Measurements from ENCODE around the gene ASTN1.

ASTN1 gene

DNA sequence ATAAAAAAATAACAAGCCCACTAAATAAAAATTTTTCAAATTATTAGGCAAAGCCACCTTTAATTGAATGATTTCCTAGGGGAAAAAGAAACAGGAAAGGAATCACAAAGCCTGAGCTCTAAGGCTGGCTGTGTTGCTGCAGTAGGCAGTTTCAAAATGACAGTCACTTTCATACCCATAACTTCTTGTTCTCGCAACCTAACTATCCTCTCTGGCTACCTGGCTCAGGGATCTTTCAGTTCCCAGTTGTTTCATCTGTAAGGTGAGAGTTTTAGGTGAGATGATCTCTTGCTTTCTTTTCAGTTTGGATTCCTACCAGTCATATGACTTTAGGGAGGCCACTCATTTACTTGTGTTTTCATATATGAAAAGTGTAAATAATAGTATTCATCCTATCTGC is 226.1 kb downstream of the ASTN1 start:
- H3K9me3 Mint-ChIP-seq, result peaks cover 3% of the 10 kb centered on the region
- no peaks in the 10 kb centered on the region for H3K4me1 Mint-ChIP-seq (ENCODE audit: low read depth)
- H3K36me3 Mint-ChIP-seq (ENCODE audit: low read depth), result no peaks in the 10 kb centered on the region
- H3K27me3 Mint-ChIP-seq, result no peaks in the 10 kb centered on the region
- H3K27ac Mint-ChIP-seq, result no peak overlapping the region
- no peak overlapping the region for H3K4me3 Mint-ChIP-seq

DNA sequence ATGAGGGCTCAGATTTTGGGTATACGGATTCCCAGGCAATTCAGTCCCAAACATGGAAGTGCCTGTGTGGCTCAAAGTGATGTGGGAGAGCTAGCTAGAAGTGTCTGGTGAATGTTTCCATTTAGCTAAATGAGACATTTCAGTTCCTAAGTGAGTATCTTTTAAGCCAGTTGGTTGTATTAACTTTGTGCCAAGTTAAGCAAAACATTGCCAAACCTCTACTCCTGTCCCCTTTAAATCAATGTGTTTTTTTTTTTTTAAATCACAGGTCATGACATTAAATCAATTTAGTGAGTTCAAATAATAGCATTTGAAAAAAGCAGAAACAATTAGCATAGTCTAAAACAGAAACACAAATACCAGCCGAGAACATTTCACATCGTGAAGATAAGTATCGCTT is 230.1 kb downstream of the ASTN1 start:
- Mint-ChIP-seq H3K27me3 (no peaks in the 10 kb centered on the region), H3K4me3 (no peak overlapping the region), H3K4me1 (ENCODE audit: low read depth) (no peaks in the 10 kb centered on the region), H3K9me3 (peaks cover 7% of the 10 kb centered on the region), H3K27ac (no peak overlapping the region), H3K36me3 (ENCODE audit: low read depth) (no peaks in the 10 kb centered on the region)

DNA sequence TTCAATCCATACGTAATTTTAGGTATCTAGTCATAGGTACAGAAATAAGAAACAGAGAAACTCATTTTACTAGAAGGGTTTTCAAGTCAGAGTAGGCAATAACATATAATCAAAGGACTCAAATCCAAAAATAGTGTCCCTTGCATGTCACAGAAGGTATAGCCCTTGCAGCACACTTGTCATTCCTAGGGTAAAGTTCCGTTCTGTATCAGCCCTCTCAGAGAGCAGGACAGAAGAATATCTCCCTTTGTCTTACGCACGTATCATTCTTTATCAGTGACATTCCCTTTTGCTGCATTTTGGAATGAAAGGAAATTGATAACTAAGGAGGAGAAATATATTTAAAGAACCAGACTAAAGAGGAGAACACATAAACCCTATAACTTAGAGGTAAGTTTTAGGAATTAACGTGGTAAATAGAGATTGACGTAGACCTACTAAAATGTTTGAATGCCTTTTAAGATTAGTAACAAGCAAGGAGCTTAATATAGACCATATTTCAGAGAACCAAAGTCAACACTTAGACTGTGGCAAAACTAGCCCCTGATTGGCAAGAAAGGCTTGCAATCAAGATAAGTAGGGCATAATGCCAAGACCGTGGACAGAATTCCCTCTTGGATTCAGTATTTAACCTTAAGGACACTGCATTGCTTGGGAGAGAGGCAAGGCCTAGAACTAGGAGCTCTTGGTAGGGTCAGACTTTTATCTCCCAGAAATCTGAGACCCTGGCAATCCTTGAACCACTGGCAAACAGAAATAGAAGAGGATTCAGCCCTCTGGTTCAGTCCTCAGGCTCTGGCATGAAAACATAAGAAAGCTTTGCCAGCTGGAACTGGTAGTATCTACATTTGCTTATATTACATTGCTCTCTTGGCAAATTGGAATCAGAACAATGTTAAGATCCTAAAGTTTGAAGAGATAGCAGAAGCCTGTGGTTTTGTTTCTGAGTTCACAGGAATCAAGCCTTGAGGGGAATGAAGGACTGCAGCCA is 232.1 kb downstream of the ASTN1 start:
- H3K27ac Mint-ChIP-seq, result no peak overlapping the region
- no peaks in the 10 kb centered on the region for H3K4me1 Mint-ChIP-seq (ENCODE audit: low read depth)
- H3K36me3 Mint-ChIP-seq (ENCODE audit: low read depth), result no peaks in the 10 kb centered on the region
- no peaks in the 10 kb centered on the region for H3K27me3 Mint-ChIP-seq
- H3K4me3 Mint-ChIP-seq, result no peak overlapping the region
- H3K9me3 Mint-ChIP-seq, result peaks cover 7% of the 10 kb centered on the region

DNA sequence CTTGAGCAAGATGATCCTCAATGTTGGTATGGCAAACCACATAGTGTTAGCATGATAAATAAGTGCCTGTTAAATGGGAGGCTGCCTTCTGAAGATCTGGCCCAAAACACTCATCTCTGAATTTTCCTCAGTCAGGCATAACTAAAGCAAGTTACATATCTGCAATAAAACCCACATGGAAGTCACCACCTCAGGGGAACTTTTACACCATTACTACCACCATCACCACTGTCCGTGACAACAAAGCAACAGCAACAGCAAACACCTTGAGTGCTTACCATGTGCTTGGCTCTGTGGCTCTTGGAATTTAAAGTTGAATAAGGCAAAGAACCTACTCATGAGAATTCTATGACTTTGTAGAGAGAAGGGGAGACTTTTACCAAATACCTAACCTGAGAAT is 233.0 kb downstream of the ASTN1 start:
- no peaks in the 10 kb centered on the region for H3K4me1 Mint-ChIP-seq (ENCODE audit: low read depth)
- H3K9me3 Mint-ChIP-seq, result peaks cover 4% of the 10 kb centered on the region
- H3K4me3 Mint-ChIP-seq, result no peak overlapping the region
- H3K27me3 Mint-ChIP-seq, result peaks cover 4% of the 10 kb centered on the region
- no peak overlapping the region for H3K27ac Mint-ChIP-seq
- no peaks in the 10 kb centered on the region for H3K36me3 Mint-ChIP-seq (ENCODE audit: low read depth)

DNA sequence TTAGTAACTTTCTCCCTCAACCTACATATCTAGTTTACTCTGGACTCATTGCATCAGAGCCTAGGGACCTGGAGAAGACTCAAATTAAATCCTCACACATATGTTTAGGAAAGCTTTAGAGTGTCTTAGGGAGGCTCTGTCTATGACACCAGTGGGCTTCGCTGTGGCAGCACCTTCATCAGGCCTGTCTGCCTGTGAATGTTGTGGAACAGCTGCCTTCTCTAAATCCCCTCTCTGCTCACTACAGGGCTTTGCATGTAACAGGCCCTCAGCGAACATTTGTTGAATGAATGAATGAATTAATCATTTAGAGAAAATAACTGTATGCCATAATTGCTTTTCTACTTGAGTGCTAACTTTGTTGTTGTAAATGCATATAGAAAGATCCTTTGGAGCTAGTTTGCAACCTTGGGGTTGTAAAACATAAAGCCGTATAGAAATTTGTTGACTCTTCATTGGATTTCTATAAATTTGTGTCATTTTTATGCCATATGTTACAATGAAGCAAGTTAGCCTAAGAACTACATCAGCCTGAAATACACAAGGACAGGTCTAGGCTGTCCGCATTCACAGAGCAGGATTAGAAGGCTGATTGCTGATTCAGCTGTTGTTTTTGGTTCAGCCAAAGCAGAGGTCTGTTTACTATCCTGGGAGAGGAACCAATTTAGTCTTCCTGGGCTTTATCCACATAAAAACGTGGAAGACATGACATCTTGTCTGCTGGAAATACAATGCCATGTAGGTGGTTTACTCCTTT is 238.0 kb downstream of the ASTN1 start:
- peaks cover 4% of the 10 kb centered on the region for H3K27me3 Mint-ChIP-seq
- H3K4me3 Mint-ChIP-seq, result no peak overlapping the region
- no peak overlapping the region for H3K27ac Mint-ChIP-seq
- H3K4me1 Mint-ChIP-seq (ENCODE audit: low read depth), result no peaks in the 10 kb centered on the region
- peaks cover 7% of the 10 kb centered on the region for H3K9me3 Mint-ChIP-seq
- no peaks in the 10 kb centered on the region for H3K36me3 Mint-ChIP-seq (ENCODE audit: low read depth)

DNA sequence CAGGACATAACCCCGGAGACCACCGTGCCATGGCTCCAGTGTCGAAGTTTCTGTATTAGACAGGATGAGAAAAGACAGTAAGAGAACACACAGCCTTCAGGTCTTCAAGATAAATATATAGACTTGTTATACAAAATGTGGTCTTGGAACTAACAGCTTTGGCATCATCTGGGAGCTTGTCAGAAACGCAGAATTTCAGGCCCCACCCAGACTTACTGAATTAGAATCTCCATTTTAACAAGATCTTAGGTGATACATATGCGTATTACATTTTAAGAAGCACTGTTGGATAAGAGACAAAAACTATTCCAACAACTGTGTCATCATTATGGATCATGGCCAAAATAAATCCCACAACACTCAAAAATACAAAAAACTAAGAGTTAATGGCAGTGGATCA is 239.3 kb downstream of the ASTN1 start:
- Mint-ChIP-seq H3K27me3 (peaks cover 4% of the 10 kb centered on the region), H3K9me3 (peaks cover 3% of the 10 kb centered on the region), H3K4me1 (ENCODE audit: low read depth) (no peaks in the 10 kb centered on the region), H3K4me3 (no peak overlapping the region), H3K27ac (no peak overlapping the region), H3K36me3 (ENCODE audit: low read depth) (no peaks in the 10 kb centered on the region)

DNA sequence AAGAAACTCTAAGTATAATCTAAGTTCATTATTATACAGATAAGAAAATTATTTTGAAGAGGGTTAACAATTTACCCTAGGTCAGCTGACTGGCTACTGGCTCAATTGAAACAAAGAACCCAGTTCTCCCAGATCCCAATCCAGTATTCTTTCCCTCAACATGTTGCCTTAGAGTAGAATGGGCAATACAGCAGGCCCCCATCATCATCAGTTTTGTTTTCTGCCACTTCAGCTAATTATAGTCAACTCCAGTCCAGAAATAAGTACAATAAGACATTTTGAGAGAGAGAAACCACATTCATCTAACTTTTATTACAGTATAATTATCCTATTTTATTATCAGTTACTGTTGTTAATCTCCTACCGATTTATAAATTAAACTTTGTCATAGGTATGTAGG is 241.2 kb downstream of the ASTN1 start:
- Mint-ChIP-seq H3K27me3 (peaks cover 4% of the 10 kb centered on the region), H3K9me3 (peaks cover 3% of the 10 kb centered on the region), H3K36me3 (ENCODE audit: low read depth) (no peaks in the 10 kb centered on the region), H3K4me3 (no peak overlapping the region), H3K4me1 (ENCODE audit: low read depth) (no peaks in the 10 kb centered on the region), H3K27ac (no peak overlapping the region)

DNA sequence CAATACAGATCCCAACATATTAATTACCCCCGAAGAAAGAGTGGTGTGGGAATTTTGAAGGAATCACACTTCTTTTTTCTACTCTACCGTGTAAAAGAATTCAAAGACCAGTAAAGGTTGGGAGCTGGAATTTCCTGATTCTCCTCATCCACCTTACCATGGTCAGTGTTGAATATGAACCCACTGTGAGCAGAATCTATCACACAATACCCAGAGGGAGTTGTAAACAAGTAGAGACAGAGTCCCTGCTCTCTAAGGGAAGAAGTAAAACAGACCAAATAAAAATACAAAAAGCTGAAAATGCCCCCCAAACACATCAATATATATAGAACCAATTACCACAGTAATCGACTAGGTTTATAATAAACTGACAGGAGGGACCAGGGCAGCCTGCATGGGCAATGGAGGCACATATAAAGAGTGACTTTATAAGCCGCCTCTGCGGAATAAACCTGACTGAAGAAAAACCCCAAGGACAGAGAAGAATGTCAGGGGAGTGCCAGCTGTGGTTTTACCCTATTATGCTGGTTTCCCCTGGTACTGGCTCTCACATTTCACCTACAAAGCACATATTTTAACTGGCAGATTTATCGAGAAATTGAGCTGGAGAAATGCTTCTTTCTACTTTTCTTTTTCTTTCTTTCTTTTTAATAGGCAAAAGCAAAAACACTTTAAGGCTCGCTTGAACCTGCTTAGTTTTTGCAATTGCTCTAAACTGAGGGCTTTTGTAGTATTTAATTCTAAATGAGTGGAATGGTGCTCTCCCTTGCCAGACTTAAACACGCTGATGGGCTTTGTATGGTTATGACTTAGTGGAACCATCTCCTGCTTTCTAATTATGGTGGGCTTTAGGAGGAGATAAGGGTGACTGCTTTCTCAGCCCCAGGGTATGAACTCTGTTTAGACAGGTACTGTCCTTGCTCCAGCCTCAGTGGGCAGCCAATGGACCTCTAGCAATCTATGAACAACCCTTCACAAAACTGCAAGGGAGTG is 244.8 kb downstream of the ASTN1 start:
- peaks cover 3% of the 10 kb centered on the region for H3K9me3 Mint-ChIP-seq

DNA sequence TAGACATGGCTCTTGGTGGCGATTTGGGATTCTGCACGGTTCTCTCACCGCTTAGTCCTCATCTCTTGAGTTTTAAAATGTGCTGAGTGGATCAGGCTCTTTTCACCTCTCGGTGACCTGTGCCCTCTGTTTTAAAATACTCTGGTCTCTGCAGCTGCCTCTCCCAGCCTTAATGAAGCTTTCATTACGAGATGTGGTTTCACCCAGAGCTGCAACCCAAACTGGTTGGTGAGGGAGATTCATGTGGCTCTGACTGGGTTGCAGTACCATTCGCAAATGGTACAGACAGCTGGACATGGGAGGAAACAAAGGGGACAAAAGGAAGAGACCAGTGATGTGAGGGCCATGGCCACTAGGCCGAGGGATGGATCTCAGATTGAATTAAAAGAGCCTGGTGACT is 258.9 kb downstream of the ASTN1 start:
- Mint-ChIP-seq H3K27me3 (peaks cover 5% of the 10 kb centered on the region), H3K36me3 (ENCODE audit: low read depth) (no peaks in the 10 kb centered on the region), H3K4me1 (ENCODE audit: low read depth) (no peaks in the 10 kb centered on the region), H3K27ac (no peak overlapping the region), H3K9me3 (peaks cover 4% of the 10 kb centered on the region), H3K4me3 (no peak overlapping the region)

More for the DNA sequence above, 244.8 kb downstream of the ASTN1 start:
- H3K27ac Mint-ChIP-seq, result no peak overlapping the region
- no peak overlapping the region for H3K4me3 Mint-ChIP-seq
- no peaks in the 10 kb centered on the region for H3K27me3 Mint-ChIP-seq
- H3K4me1 Mint-ChIP-seq (ENCODE audit: low read depth), result no peaks in the 10 kb centered on the region
- H3K36me3 Mint-ChIP-seq (ENCODE audit: low read depth), result no peaks in the 10 kb centered on the region

DNA sequence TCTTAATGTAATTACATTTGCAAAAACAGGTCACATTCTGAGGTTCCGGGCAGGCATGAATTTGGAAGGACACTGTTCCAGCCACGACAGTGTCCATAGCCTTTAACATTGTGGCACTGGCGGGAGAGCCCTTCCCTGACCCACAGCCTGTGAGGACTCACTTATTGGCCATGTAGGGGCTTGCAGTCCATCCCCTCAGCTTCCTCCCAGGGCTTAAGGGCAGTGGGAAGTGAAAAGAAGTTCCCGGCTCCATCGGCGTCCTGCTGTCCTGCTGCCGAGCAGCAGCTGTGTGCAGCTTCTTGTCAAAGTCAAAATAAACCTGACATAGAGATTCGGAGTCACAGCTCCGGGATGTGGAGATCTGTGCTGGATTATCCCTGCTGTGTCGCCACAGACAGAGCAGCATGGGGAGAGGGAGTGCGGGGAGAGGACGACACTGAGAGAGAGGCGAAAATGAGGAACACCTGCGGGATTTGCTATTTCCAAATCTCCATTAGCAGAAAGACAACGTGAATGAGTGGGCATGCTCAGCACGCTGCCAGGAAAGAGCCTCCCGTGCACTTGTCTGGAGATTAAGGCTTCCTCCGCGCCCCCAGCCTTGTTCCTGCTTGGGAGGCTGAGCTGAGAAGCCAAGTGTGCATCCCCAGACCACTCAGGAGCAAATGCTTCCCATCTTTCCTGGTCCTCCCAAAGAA is 260.3 kb downstream of the ASTN1 start:
- Mint-ChIP-seq H3K9me3 (peaks cover 4% of the 10 kb centered on the region), H3K4me3 (no peak overlapping the region), H3K27me3 (peaks cover 5% of the 10 kb centered on the region), H3K4me1 (ENCODE audit: low read depth) (no peaks in the 10 kb centered on the region), H3K27ac (no peak overlapping the region), H3K36me3 (ENCODE audit: low read depth) (no peaks in the 10 kb centered on the region)

DNA sequence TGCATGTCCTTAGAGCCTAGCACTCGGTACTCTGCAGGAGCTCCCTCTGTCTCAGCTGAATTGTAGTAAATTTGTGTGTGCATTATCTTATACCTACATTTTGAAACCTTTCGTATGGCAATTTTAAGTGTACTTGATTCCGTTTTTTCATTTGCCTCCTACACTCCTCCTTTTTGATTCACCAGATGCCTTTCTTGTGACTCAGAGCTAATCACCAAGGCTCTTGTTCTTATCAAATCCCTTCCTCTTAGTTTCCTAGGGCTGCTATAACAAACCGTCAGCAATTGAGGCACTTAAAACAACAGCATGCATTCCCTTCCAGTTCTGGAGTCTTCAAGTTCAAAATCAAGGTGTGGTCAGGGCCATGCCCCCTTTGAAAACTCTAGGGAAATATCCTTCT is 261.0 kb downstream of the ASTN1 start:
- Mint-ChIP-seq H3K27me3 (peaks cover 5% of the 10 kb centered on the region), H3K36me3 (ENCODE audit: low read depth) (no peaks in the 10 kb centered on the region), H3K4me3 (no peak overlapping the region), H3K9me3 (peaks cover 4% of the 10 kb centered on the region), H3K4me1 (ENCODE audit: low read depth) (no peaks in the 10 kb centered on the region), H3K27ac (no peak overlapping the region)

DNA sequence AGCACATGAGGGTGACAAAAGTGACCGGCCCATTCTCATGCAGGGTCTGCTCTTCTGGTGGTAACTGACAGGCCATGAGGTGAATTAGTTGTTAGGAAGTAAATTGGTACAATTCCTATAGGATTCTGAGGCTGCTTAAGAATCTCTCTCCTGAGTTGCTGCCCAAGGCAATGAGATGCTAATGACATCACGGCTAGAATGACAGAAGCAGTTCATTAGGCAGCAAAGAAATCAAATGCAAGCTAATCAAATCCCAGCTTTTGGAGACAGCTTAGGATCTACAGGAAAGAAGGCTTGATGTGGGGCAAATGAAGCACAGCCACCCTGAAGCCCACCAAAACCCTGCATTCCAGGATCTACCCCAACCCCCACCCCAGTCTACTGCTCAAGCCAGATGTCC is 265.2 kb downstream of the ASTN1 start:
- no peaks in the 10 kb centered on the region for H3K4me1 Mint-ChIP-seq (ENCODE audit: low read depth)
- H3K36me3 Mint-ChIP-seq (ENCODE audit: low read depth), result no peaks in the 10 kb centered on the region
- H3K27me3 Mint-ChIP-seq, result peaks cover 12% of the 10 kb centered on the region
- H3K9me3 Mint-ChIP-seq, result peaks cover 4% of the 10 kb centered on the region
- H3K4me3 Mint-ChIP-seq, result no peak overlapping the region
- no peak overlapping the region for H3K27ac Mint-ChIP-seq

DNA sequence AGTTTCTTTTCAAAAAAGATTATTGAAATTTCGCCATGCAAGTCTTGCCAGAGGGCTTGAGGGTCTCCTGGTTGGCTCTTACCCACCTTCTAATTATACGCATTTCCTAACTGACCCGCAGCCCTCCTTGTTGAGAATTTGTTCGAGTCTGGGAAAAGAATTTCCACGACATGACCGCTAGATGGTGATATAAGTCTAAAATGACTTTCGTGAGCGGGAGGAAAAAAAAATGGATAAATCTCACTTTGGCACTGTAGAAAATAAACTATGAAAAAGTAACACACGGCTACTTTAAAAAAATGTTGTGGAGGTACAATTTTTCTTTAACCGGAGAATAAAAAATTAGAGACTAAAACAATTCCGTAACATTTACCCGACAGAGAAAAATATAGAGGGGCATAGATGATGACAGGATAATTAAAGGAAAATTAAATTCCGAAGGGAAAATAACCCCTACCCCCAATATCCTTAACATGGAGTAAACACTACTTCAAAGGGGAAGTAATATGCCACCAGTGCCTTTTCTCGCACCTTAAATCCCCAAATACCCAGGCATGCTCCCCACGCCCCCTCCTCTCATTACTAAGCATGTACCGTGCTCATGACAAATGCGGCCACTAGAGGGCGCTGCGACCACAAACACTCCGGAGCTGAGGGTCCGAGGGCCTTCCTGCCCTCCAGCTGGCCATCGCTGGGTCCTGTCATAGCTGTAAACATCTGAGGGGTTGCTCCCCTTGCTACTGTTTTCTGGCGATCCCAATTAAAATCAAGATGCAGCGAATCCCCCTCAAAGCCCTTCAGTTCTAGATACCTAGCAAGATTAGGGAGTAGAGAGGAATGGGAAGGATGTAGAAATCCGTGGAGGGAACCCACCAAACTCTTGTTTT is 266.9 kb downstream of the ASTN1 start:
- Mint-ChIP-seq H3K4me1 (ENCODE audit: low read depth) (no peaks in the 10 kb centered on the region), H3K27ac (no peak overlapping the region), H3K27me3 (peaks cover 12% of the 10 kb centered on the region), H3K36me3 (ENCODE audit: low read depth) (no peaks in the 10 kb centered on the region), H3K9me3 (no peaks in the 10 kb centered on the region), H3K4me3 (no peak overlapping the region)
